ENCODE measurements around the gene DDC.

DNA sequence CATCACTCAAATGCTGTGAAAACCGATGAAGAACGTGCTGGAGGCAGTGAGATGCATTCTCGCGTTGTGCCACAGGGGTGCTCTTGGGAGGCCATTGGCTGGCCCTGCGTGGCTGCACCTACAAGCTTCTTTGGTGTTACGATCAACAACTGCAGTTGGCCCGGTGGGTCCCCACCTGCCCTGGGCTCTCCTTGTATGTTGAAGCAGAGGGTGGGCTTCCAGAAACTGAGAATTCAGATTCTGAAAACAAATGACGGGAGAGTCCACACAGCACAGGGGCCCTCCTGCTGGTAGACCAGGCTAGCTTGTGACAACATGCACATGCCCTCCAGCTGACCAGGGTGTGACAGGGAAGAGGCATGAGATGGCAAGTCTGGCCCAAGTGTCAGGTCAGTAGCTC is 23.7 kb upstream of the DDC start:
- no peak for TF ChIP-seq POLR2A (IDR thresholded peaks at IDR 0.05)
- TF ChIP-seq, protein P1, sequence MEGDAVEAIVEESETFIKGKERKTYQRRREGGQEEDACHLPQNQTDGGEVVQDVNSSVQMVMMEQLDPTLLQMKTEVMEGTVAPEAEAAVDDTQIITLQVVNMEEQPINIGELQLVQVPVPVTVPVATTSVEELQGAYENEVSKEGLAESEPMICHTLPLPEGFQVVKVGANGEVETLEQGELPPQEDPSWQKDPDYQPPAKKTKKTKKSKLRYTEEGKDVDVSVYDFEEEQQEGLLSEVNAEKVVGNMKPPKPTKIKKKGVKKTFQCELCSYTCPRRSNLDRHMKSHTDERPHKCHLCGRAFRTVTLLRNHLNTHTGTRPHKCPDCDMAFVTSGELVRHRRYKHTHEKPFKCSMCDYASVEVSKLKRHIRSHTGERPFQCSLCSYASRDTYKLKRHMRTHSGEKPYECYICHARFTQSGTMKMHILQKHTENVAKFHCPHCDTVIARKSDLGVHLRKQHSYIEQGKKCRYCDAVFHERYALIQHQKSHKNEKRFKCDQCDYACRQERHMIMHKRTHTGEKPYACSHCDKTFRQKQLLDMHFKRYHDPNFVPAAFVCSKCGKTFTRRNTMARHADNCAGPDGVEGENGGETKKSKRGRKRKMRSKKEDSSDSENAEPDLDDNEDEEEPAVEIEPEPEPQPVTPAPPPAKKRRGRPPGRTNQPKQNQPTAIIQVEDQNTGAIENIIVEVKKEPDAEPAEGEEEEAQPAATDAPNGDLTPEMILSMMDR (IDR thresholded peaks at IDR 0.05), result no peak

Measured in ovary (tissue), 3 donors.